GM19328 (cell line): ENCODE results near the gene MIEF2.
A peak's percentile ranks its signal among the peaks of the same experiment; 100 is the strongest.
"Not testable (repeated sequence)": the region's sequence is repeated elsewhere in the genome, so short reads cannot be mapped to it uniquely, and the experiment has no call there.

Source experiments
- ATAC-seq: cut with Tn5 transposase; IDR thresholded peaks from one replicate; pipeline ENCODE4 v1.9.1; 2021; ENCODE audit warnings: mild to moderate bottlenecking, moderate library complexity; ENCODE audit not compliant: unreplicated experiment

The MIEF2 gene, protein sequence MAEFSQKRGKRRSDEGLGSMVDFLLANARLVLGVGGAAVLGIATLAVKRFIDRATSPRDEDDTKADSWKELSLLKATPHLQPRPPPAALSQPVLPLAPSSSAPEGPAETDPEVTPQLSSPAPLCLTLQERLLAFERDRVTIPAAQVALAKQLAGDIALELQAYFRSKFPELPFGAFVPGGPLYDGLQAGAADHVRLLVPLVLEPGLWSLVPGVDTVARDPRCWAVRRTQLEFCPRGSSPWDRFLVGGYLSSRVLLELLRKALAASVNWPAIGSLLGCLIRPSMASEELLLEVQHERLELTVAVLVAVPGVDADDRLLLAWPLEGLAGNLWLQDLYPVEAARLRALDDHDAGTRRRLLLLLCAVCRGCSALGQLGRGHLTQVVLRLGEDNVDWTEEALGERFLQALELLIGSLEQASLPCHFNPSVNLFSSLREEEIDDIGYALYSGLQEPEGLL

DNA sequence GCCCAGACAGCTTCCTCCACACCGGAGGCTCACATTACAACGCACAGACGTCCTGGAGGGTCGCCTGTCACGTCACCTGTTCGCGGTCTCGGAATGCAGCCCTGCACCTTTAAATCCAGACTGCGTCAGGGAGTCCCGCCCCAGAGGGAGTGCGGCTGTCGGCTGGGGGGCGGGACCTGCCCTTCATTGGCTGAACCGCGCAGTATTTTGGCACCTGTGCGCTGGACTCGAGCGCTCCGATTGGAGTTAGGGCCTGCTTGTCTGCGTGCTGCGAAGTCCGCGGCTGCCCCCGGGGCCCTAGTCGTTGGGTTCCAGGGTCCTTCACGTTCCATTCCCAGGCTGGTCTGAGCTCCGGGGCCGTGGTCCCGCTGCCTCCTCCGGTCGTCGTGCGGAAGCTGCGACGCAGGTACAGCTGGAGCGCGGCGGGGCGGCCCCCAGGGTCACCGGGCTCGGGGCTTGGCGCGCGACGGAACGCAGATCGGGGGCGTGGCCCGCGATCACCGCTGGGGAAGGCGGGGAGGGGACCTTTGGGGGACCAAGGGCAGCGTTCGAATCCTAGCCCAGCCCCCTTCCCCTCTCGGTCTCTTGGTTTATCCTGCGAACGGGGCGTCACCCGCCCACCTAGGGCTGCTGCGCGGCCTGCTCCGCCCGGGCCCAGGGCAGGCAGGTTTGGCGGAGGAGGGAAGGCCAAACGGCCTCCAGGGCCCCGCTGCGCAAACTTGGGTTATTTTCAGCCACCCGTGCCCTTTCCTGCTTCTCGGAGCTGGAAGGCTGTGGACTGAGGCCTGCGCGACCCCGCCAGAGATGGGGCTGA, at the start of gene MIEF2:
Gene MIEF2, plus strand, starts transcription at position 331 of the 814 bp plus-strand sequence. CDS start 2,059 bp downstream, outside the sequence.
- ATAC-seq = peak; percentile 76

DNA sequence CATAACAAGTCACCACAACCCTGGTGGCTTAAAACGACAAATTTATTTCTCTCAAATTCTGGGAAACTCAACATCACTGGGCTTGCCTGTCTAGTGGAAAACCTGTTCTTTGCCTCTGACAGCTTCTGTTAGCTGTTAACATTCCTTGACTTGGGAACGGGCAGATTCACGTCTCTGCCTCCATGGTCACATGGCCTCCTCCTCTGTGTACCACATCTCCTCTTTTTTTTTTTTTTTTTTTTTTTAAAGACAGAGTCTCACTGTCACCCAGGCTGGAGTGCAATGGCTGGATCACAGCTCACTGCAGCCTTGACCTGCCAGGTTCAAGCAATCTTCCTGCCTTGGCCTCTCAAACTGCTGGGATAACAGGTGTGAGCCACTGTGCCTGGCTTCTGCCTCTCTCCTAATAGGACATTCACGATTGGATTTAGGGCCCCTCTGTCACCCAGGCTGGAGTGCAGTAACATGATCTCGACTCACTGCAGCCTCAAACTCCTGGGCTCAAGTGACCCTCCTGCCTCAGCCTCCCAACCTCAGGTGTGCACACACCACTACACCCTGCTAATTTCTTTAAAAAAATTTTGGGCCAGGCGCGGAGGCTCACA, 46.7 kb upstream of the MIEF2 start:
- ATAC-seq = no peak

DNA sequence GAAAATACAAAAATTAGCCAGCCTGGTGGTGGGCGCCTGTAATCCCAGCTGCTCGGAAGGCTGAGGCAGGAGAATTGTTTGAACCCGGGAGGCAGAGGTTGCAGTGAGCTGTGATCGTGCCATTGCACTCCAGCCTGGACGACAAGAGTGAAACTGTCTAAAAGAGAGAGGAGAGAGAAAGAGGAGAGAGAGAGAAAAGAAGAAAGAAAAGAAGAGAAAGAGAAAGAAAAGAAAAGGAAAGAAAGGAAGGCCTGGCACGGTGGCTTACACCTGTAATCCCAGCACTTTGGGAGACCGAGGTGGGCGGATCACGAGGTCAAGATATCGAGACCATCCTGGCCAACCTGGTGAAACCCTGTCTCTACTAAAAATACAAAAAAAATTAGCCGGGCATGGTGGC, 43.6 kb upstream of the MIEF2 start:
- ATAC-seq = not testable (repeated sequence)

DNA sequence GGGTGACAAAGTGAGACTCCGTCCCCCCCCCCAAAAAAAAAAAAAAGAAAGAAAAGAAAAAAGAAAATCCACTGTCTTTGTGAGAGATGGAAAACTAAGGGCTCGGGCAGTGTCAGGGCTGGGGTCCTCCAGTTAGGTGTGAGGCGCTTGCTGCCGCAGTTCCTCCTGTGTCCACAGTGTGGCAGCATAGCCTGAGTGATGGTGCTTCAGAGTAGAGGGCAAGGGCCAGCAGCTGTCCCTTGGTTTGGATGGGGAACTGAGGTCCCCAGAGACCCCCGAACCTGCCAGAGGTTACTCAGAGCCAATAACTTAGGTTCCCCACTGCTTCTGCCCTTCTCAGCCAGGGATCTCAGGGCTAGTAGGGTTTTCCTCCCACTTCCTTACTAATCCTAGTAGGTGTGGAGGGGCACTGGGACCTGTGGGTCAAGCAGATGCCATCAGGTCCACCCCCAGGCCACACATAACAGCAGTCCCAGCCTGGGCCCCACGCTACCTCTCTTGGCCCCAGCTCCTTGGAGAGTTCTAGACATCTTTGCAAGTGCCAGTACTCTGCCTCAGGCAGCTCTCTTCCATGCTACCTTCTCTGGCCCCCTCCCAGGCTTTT, 42.9 kb upstream of the MIEF2 start:
- ATAC-seq = no peak

DNA sequence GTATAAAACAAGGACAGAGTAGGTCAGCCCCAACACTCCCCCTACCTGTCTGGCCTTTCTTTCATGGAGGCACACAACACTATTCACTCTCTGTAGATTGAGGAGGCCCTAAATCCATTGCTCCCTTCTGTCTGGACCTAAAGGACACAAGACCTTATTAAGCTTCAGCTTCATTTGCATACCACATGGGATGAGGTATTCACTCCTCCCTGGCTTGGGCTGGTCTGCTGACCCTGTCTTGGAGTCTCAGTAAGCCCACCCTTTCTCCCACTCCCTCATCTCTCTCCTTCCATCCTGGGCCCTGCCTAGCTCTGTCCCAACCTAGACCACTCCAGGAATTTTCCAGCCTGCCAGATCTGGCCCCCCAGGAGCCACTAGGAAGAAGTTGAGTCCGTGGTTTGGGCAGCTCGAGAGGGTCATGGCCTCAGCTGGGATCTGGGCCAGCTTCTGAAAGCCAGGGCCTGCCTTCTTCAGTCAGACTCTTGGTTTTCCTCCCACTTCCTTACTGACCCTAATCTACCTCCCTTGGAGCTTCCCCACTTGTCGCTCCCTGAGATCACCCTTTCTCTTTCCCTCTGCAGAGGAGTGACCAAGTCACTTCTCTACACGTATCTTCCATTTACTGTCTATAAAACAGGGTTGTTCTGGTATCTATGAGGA, 41.6 kb upstream of the MIEF2 start:
- no peak for ATAC-seq

DNA sequence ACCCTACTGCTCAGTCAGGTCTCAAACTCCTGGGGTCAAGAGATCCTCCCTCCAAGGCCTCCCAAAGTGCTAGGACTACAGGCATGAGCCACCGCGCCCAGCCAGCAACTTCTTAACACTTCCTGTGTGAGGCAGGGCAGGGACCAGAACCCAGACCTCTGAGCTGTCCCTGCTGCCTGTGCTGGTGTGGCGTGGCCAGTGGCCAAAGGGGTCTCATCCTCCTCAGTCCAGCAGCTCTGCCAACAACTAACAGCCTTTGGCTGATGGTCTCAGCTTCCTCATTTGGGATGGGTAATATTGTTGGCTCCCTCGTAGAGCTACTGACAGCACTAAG, 36.4 kb upstream of the MIEF2 start:
- no peak for ATAC-seq

DNA sequence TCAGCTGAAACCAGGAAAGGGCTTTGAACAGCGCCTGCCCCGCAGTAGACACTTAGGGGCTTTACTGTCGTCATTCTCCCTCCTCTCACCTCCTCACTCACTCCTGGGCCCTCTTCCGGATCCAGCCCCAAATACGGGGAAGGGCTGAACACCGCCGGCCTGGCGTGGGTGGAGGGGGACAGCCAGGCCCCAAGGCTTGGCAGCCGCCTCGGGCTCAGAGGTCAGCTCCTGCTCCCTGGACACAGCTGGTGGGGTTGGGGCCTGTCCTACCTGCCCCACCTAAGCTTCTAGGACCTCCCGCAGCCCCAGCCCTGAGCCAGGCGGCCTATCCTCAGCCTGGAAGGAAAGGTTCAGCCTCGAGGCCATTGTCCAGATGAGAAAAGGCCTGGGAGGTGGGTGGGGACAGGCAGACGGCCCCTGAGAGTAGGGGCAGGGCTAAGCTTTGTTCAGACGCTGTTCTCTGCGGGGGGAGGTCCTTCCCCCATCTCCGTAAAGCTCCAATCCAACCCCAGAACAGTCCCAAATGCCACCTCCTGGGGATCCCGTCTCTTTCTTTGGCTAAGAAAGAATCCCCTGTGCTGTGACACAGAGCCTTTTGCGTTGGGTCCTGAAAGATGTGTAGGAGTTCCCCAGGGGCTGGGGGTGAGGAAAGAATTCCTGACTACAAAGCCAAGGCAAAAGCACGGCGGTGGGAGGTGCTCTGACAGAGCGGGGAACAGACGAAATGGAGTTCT, 35.9 kb upstream of the MIEF2 start:
- ATAC-seq = no peak

DNA sequence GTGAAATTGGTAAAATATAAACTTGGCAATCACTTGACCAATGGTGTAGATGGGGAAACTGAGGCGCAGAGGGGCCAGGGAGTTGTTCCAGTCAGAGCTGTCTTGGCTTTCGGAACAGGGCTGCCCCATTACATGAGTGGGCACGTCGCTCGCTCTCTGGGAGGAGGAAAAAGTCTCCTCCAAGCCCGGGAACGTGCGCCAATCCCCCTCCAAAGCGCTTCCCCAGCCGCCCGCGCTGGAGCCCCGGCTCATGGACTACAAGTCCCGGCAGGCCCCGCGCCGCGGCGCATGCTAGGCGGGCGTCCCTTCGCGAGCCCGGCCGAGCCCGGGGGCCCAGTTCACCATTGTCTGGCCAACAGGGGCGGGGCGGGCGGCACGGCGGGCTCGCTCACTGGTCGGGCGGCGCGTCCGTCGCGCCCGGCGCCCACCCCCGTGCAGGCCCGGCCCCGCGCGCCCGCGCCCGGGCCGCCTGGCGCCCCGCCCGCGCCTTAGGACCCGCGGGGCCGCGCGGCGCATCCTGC, 35.3 kb upstream of the MIEF2 start, which contains the start of gene LLGL1:
Gene LLGL1, plus strand, starts transcription at position 515 of the 521 bp plus-strand sequence. CDS start 48 bp downstream, outside the sequence.
- ATAC-seq = peak; percentile 88

DNA sequence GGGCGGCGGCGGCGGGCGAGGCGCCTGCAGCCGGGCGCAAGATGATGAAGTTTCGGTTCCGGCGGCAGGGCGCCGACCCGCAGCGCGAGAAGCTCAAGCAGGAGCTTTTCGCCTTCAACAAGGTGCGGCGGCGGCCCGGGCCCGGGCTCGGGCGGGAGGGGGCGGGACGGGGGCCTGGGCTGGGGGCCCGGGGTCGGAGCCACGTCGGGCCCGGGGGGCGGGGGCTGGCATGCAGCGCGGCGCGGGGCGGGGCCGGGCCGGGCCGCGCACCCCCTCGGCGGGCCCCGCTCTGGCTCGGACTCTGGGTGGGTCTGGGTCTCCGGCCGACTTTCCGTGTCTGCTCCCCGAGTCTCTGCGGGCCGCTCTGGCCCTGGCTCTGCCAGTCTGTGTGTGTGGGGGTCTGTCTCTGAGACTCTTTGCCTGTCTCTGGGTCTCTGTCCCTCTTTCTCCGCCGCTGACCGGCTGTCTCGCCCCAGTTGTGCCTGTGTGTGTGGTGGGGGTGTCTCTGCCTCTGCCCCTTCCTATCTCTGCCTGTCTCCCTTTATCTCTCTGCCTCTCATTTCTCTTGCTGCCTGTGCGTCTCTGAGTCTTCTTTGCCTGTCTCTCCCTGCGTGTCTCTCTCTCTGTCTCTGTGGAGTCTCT, 34.7 kb upstream of the MIEF2 start:
- no peak for ATAC-seq

DNA sequence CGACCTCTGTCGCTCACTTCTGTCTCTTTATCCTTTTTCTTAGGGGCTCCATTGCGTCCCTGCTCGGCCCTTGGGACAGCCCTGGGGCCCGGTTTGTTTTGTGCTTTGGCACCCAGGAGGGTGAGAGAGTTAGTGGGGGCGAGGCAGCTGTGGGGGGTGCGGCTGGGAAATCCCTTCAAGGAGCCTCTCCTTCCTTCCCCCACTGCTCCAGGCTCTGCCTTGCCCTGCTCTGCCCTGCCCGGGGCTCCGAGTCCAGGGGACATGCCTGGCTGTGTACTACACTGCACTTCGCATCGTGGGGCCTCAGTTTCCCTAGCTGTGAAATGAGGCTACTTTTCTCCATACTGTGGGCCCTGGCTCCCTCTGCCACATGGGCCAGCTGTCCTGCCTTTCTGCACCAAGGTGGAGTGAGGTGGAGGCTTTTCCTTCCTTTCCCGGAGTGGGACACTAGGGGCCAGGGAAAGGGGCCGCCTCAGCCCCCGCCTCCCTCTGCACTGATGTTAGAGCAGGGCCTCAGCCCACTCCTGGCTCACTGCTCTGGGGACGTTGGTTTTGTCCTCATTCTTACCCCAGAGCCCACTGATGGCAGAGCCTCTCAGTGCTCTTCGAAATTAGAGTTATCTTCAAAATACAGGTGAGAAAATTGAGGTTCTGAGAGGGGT, 34.0 kb upstream of the MIEF2 start:
- ATAC-seq = no peak

DNA sequence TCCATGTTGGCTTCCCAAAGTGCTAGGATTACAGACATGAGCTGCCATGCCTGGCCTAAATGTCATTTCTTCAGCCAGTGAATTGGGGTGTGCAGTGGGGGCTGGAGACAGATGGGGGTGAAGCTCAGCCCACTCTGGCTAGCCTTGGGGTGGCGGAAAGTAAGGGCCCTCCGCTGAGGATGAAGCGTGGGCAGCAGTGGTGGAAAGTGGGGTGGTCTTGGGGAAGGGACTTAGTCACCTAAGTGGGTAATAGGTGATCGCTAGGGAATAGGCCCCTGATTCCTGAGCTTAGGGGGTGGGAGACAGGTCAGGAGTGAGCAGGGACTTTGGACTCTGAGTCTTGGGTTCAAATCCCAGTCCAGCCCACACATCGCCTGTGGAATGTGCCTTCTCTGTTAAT, 32.8 kb upstream of the MIEF2 start:
- no peak for ATAC-seq

DNA sequence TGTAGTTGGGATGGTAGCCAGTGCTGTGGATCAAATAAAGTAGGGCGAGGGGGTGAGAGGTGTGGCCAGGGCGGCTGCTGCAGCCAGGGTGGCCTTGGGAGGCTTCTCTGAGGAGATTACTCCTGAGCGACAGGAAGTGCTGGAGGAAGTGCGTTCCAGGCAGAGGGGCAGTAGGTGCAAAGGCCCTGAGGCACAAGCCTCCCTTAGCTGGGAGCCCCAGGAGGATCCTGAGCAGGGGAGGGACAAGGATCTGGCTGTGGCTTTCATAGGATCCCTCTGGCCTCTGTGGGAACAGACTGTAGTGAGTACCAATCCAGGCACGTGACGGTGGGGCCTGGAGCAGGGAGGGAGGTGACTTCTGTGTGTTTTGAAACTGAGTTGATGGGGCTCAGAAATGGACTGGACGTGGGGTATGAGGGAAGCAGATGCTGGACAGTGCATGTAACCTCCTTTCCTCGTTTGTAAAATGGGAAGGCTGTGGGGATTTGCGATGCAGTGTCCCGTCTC, 32.2 kb upstream of the MIEF2 start:
- ATAC-seq = no peak

DNA sequence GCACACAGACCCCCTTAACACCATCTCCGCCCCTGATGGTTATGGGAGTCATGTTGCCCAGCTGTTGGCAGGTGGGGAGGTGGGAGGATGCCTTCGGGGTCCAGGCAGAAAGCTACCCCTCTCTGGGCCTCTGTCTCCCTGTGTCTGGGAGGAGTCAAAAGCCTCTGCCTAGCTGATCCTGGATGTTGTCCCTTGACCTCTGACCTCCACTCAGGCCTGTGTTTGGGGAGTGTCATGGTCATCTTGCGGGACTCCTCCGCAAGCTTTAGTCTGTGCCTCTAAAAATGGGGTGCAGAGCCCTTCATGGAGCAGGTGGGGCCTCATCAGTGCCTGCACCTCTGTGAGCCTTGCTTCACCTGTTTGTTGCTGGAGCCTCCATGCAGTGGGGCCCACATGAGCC, 31.2 kb upstream of the MIEF2 start:
- ATAC-seq = no peak

DNA sequence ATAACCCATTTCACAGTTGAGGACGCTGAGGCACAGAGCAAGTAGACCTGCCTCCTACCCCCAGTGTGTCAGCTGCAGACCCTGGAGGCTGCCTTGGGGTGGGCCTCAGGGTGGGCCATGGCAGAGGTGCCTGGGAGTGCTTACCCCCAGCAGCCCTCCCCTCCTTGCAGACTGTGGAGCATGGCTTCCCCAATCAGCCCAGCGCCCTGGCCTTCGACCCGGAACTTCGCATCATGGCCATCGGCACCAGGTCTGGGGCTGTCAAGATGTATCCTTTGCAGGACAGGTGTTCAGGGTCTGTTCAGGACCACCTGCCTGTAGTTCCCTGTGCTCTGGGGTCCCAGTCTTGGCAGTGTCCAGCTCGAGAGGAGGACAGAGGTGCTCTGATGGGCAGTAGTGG, 30.7 kb upstream of the MIEF2 start:
- no peak for ATAC-seq

DNA sequence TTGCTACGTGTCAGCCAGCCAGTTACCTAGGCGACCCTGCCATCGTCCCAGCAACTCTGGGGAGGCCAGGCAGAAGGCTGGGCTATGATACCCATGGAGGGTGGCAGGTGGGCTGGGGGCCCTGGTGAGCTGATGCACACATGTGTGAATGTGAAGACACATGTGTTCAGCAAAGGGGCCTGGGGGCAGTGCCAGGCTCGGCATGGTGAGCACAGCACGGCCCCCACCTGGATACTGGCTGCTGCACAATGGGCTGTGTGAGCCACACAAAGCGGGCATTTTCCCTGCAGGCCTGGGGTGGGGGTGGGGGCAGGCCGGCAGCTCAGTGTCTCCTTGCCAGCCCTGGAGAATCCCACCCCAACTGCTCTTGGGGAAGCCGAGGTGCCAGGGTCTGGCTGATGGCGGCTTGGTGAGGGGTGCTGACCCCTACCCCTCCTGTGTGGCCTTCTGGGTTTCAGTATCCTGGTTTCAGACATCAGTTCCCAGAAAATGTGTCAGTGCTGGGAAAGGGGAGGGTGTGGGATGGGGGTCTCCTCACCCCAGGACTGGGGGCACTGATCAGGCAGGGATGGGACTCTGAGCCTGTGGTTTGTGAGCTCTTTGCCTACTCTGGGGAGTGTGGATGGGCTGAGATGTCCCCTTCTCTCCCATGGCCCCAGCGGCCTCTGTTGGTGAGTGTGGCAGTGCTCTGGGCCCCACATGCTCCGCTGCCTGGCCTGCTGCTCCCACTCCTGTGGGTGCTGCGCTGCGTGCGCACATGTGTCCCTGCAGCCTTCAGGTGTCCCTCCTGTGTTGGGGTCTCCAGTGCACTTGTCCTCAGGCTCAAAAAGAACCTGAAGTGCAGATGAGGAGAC, 29.9 kb upstream of the MIEF2 start:
- no peak for ATAC-seq

DNA sequence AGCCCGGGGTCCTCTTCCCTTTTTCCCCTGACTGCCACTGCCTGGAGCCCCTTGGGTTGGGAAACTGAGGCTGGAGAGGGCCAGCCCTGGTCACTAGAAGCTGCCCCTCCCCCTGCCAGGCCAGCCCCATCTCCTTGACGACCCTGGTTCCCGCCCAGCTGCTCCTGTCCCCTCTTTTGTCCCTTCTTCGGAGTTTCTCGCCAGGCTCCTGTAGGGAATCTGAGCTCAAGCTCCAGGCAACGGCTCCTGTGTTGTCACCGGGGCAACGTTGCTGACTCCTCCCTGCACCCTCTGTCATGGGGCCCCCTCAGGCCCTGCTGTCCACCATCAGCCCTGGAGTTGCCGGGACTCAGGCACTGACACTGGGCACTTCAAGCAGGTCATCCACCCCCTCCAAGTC, 29.3 kb upstream of the MIEF2 start:
- no peak for ATAC-seq

DNA sequence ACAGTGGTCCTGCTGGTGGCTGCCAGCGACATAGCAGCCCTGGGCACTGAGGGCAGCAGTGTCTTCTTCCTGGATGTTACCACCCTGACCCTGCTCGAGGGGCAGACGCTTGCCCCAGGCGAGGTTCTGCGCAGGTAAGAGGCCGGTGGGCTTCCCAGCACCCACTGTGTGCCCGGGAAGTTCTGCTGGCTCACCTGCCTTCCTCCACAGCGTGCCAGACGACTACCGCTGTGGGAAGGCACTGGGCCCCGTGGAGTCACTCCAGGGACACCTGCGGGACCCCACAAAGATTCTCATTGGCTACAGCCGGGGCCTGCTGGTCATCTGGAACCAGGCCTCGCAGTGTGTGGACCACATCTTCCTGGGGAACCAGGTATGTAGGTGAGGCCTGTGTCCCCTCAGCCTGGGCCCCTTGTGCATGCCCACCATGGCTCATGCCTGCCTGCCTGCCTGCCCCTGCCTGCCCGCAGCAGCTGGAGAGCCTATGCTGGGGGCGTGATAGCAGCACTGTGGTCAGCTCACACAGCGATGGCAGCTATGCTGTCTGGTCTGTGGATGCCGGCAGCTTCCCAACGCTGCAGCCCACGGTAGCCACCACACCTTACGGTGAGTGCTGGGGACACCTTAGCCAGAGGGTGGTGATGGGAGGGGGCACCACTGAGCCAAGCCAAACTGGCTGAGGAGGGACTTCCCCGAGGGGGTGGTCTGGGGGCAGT, 26.5 kb upstream of the MIEF2 start:
- no peak for ATAC-seq
